CD4-positive, CD25-positive, alpha-beta regulatory T cell (primary cell): Measurements from ENCODE around the gene PLEKHH2. TPM values are rescaled to one million over a fixed set of nuclear protein-coding genes. Genes with fewer than 3 reads are reported as not detected.
A peak's percentile ranks its signal among the peaks of the same experiment; 100 is the strongest.

ENCODE experiments used
- ATAC-seq, 2 donors: fragments of 150-1000 bp; cut with Tn5 transposase; one replicate each; pipeline ENCODE4 v1.10.0; 2021; ENCODE audit warnings: low read depth in 2 of 2, moderate number of reproducible peaks in 2 of 2, moderate library complexity in 1 of 2
- DNase-seq, 3 donors: peaks; one replicate each; pipeline versions ENCODE4 v3.0.0 to v3.0.0-alpha.2; 2012 to 2022; ENCODE audit warnings: mixed read lengths in 1 of 3
- H3K27ac ChIP-seq: one replicate; pipeline ENCODE4 v1.7.0; 2013; ENCODE audit warnings: mild to moderate bottlenecking, low read length; ENCODE audit not compliant: insufficient read depth, poor library complexity, severe bottlenecking
- H3K27me3 ChIP-seq: one replicate; pipeline ENCODE4 v1.7.0; 2013; ENCODE audit warnings: low read length; ENCODE audit not compliant: control insufficient read depth, insufficient read depth
- H3K36me3 ChIP-seq: one replicate; pipeline ENCODE4 v1.7.0; 2013; ENCODE audit warnings: mild to moderate bottlenecking, low read length, moderate library complexity; ENCODE audit not compliant: control insufficient read depth, insufficient read depth
- H3K4me1 ChIP-seq: 2 replicates; pipeline ENCODE4 v1.7.0; 2013; ENCODE audit warnings: mild to moderate bottlenecking, low read length; ENCODE audit not compliant: insufficient read depth, control insufficient read depth, poor library complexity, severe bottlenecking
- H3K4me3 ChIP-seq: one replicate; pipeline ENCODE4 v1.7.0; 2013; ENCODE audit warnings: low read depth, mild to moderate bottlenecking, low read length, moderate library complexity
- H3K9me3 ChIP-seq, 2 experiments: 1 replicate in 1 of 2; 2 replicates in 1 of 2; pipeline ENCODE4 v1.7.0; 2013; ENCODE audit warnings: low read length in 2 of 2, mild to moderate bottlenecking in 1 of 2, moderate library complexity in 1 of 2; ENCODE audit not compliant: control insufficient read depth in 2 of 2
- H3K27ac Mint-ChIP-seq, 3 donors: one replicate each; pipeline ENCODE4 v1.8.0; 2020 to 2022; ENCODE audit warnings: mild to moderate bottlenecking in 3 of 3, mixed read lengths in 3 of 3, moderate library complexity in 2 of 3
- H3K27me3 Mint-ChIP-seq: one replicate; pipeline ENCODE4 v1.8.0; 2022; ENCODE audit warnings: mild to moderate bottlenecking, mixed read lengths
- H3K36me3 Mint-ChIP-seq: one replicate; pipeline ENCODE4 v1.8.0; 2020; ENCODE audit warnings: mixed read lengths
- H3K4me1 Mint-ChIP-seq, 4 donors: one replicate each; pipeline ENCODE4 v1.8.0; 2020 to 2022; ENCODE audit warnings: mixed read lengths in 4 of 4, mild to moderate bottlenecking in 1 of 4
- H3K4me3 Mint-ChIP-seq, 4 donors: one replicate each; pipeline ENCODE4 v1.8.0; 2020 to 2022; ENCODE audit warnings: mild to moderate bottlenecking in 4 of 4, mixed read lengths in 4 of 4, moderate library complexity in 3 of 4
- H3K9me3 Mint-ChIP-seq, 7 donors: one replicate each; pipeline ENCODE4 v1.8.0; 2020 to 2022; ENCODE audit warnings: mixed read lengths in 7 of 7, mild to moderate bottlenecking in 3 of 7, moderate library complexity in 2 of 7
- polyA plus RNA-seq, 4 donors: library from polyadenylated mRNA; unstranded; fragments of 300-500 nt; fragmentation: Illumina TruSeq; gene quantifications; one replicate each; pipeline ENCODE4 v1.2.3, GENCODE V29; 2021
- total RNA-seq: library from RNA; stranded (reverse); gene quantifications from one replicate; pipeline ENCODE4 v1.2.3, GENCODE V29; 2022

The PLEKHH2 gene
- total and polyA plus RNA-seq, 5 donors from 2014 or later, result 0.18 to 1.2 (median 0.20) TPM; not detected in 2

GRCh38 chr2:43708891-43709290 is 71.8 kb downstream of the PLEKHH2 start:
- Histone ChIP-seq H3K27ac (no peak overlapping the region), H3K36me3 (no peaks in the 10 kb centered on the region), H3K9me3 (no peaks in the 10 kb centered on the region), H3K27me3 (peaks cover 6% of the 10 kb centered on the region), H3K4me3 (no peak overlapping the region), H3K4me1 (no peaks in the 10 kb centered on the region)
- no peaks in the 10 kb centered on the region for H3K4me1 Mint-ChIP-seq
- ATAC-seq (no peak), DNase-seq (no peak)
- no peak overlapping the region for H3K4me3 Mint-ChIP-seq
- peaks cover 0 to 2% (median 0%) of the 10 kb centered on the region in 7 donors for H3K9me3 Mint-ChIP-seq
- H3K36me3 Mint-ChIP-seq, result no peaks in the 10 kb centered on the region
- H3K27ac Mint-ChIP-seq, result no peak overlapping the region
- H3K27me3 Mint-ChIP-seq, result peaks cover 14% of the 10 kb centered on the region

DNA sequence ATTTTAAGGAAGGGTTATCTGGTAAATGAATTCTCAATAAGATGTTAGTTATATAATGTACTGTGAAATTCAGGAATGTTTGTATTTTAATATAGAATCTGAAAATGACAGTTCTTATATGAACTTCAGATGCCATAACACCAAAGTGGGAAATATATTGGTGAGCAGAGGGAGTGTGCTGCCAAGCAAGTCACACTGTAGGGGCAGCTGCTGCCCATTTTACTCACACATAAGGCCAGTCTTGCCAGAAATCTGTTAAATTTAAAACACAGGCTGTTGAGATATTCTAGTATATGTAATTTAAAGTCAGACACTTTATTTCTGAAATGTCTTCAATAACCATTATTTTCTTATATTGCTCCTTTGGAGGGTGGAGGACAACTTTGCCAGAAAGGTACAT is 73.8 kb downstream of the PLEKHH2 start:
- no peaks in the 10 kb centered on the region for H3K36me3 ChIP-seq
- no peaks in the 10 kb centered on the region for H3K4me1 Mint-ChIP-seq
- H3K27ac ChIP-seq, result no peak overlapping the region
- no peak overlapping the region for H3K4me3 Mint-ChIP-seq
- H3K27me3 Mint-ChIP-seq, result peaks cover 18% of the 10 kb centered on the region
- H3K36me3 Mint-ChIP-seq, result no peaks in the 10 kb centered on the region
- DNase-seq, result no peak
- no peak overlapping the region for H3K4me3 ChIP-seq
- no peaks in the 10 kb centered on the region for H3K4me1 ChIP-seq
- no peaks in the 10 kb centered on the region for H3K9me3 ChIP-seq
- no peak overlapping the region for H3K27ac Mint-ChIP-seq
- H3K9me3 Mint-ChIP-seq, result peaks cover 0 to 2% (median 0%) of the 10 kb centered on the region in 7 donors
- H3K27me3 ChIP-seq, result peaks cover 9% of the 10 kb centered on the region
- ATAC-seq, result no peak

DNA sequence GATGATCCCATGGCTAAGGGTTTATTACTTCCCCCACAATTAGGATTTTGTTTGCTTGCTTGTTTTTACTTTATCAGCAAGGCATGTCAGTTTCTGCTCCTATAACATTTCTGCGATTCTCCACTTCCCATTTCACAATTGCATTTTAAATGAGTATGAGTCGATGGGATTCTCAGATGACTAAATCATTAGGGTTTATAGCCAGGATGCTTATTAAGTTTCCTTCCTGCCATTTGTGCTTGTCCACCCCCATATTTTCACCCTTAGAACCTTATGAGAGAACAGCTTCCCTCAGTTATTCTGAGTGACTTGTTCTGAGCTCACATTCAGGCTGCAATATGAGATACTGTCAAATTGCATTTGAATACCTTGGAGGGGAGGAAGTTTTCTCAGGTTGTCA is 77.1 kb downstream of the PLEKHH2 start:
- Mint-ChIP-seq H3K36me3 (no peaks in the 10 kb centered on the region), H3K4me3 (no peak overlapping the region), H3K4me1 (no peaks in the 10 kb centered on the region), H3K9me3 (peaks cover 0 to 2% (median 0%) of the 10 kb centered on the region in 7 donors), H3K27me3 (peaks cover 13% of the 10 kb centered on the region), H3K27ac (no peak overlapping the region)
- Histone ChIP-seq H3K4me1 (no peaks in the 10 kb centered on the region), H3K4me3 (no peak overlapping the region), H3K27me3 (peaks cover 9% of the 10 kb centered on the region), H3K27ac (no peak overlapping the region), H3K36me3 (no peaks in the 10 kb centered on the region), H3K9me3 (no peaks in the 10 kb centered on the region)
- ATAC-seq (no peak), DNase-seq (no peak)

DNA sequence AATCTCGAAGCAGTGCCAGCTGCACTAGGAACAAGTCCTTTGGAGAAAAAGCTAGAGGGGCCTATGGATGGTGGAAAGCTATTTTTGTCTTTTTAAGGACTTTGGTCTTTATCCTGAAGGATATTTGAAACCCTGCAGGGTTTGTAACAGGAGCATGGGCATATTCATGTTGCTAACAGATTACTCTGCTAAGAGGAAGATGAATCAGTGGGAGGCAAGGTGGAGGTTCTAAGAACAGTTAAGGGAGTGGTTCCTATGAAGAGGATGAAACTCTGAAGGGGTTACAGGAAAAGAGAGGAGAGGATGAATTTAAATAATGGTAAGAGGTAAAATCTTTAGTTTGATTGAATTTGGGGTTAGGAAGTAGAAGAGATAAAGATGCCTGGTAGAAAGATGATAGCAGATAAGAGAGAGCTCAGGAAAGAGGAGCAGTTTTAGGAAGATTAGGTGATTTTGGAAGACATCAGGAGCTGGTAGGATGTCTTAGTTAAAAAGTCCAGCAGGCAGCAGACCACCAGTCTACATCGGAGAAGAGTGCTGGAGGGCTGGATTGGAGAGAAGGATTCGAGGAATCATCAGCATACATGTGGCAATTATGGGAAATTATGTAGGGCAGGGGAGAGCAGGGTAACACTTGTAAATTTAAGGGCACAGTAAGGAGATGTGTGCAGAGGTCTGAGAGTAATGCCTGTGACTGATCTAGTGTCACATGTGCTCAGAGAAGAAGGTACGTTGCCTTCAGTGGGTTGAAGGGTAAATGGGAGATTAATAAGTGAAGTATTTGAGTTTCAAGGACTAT is 78.4 kb downstream of the PLEKHH2 start:
- Histone ChIP-seq H3K36me3 (no peaks in the 10 kb centered on the region), H3K4me3 (no peak overlapping the region), H3K9me3 (no peaks in the 10 kb centered on the region), H3K27ac (no peak overlapping the region), H3K27me3 (peaks cover 9% of the 10 kb centered on the region), H3K4me1 (no peaks in the 10 kb centered on the region)
- Mint-ChIP-seq H3K4me3 (no peak overlapping the region), H3K36me3 (no peaks in the 10 kb centered on the region), H3K4me1 (no peaks in the 10 kb centered on the region), H3K9me3 (peaks cover 0 to 2% (median 0%) of the 10 kb centered on the region in 7 donors), H3K27me3 (peaks cover 17% of the 10 kb centered on the region), H3K27ac (no peak overlapping the region)
- no peak for DNase-seq
- ATAC-seq, result no peak

- Mint-ChIP-seq H3K4me1 (no peaks in the 10 kb centered on the region), H3K4me3 (no peak overlapping the region), H3K9me3 (peaks cover 0 to 2% (median 0%) of the 10 kb centered on the region in 7 donors), H3K27ac (peak overlapping the region in 1 of 3 donors; percentile 40), H3K36me3 (no peaks in the 10 kb centered on the region), H3K27me3 (peaks cover 25% of the 10 kb centered on the region)
- Histone ChIP-seq H3K27me3 (peaks cover 9% of the 10 kb centered on the region), H3K36me3 (no peaks in the 10 kb centered on the region), H3K4me3 (no peak overlapping the region), H3K9me3 (no peaks in the 10 kb centered on the region), H3K27ac (no peak overlapping the region), H3K4me1 (no peaks in the 10 kb centered on the region)
- ATAC-seq (no peak), DNase-seq (no peak)
Measured at GRCh38 chr2:43717322-43717721, 80.3 kb downstream of the PLEKHH2 start.

DNA sequence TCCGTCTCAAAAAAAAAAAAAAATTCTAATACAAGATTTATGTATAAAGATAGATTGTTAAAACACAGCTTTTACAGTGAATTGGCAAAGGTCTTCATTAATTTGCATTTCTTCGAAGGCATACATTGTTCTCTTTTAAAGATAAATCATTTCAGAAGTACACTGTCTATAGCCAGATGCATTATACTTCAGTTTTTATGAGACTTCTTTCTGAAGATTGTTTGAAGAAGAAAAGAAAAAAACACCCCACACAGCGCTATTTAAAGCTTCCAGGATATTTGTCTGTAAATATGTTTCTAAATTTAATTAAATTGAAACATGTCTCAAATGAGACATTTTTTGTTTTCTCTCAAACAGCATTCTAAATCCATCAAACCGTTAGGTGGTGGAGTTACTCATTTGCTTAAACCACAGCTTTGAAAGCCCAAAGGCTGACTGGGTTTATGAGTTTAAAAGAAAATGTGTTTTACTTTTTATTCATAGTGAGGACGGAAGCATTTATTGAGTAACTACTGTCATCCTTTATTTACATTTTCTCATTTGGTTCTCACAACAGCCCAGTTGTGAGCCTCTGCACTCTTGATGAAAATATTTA is 81.6 kb downstream of the PLEKHH2 start:
- H3K27me3 ChIP-seq, result peaks cover 12% of the 10 kb centered on the region
- H3K4me3 Mint-ChIP-seq, result no peak overlapping the region
- H3K9me3 ChIP-seq, result no peaks in the 10 kb centered on the region
- H3K27ac Mint-ChIP-seq, result no peak overlapping the region
- no peaks in the 10 kb centered on the region for H3K36me3 ChIP-seq
- H3K27ac ChIP-seq, result no peak overlapping the region
- no peak overlapping the region for H3K4me3 ChIP-seq
- H3K4me1 Mint-ChIP-seq, result no peaks in the 10 kb centered on the region
- H3K36me3 Mint-ChIP-seq, result no peaks in the 10 kb centered on the region
- peaks cover 27% of the 10 kb centered on the region for H3K27me3 Mint-ChIP-seq
- H3K4me1 ChIP-seq, result no peaks in the 10 kb centered on the region
- no peak for ATAC-seq
- no peak for DNase-seq
- H3K9me3 Mint-ChIP-seq, result peaks cover 0 to 2% (median 0%) of the 10 kb centered on the region in 7 donors

- Histone ChIP-seq H3K36me3 (no peaks in the 10 kb centered on the region), H3K4me1 (no peaks in the 10 kb centered on the region), H3K27me3 (peaks cover 3% of the 10 kb centered on the region), H3K9me3 (no peaks in the 10 kb centered on the region), H3K27ac (no peak overlapping the region), H3K4me3 (no peak overlapping the region)
- H3K36me3 Mint-ChIP-seq, result no peaks in the 10 kb centered on the region
- no peak overlapping the region for H3K4me3 Mint-ChIP-seq
- peaks cover 37% of the 10 kb centered on the region for H3K27me3 Mint-ChIP-seq
- H3K9me3 Mint-ChIP-seq, result no peaks in the 10 kb centered on the region
- H3K27ac Mint-ChIP-seq, result no peak overlapping the region
- H3K4me1 Mint-ChIP-seq, result no peaks in the 10 kb centered on the region
- ATAC-seq, result no peak
- no peak for DNase-seq
Measured at GRCh38 chr2:43724728-43725526, 87.9 kb downstream of the PLEKHH2 start.
